Ovary (tissue), 3 donors: ENCODE measurements around the gene EDAR.

Source experiments
- EP300 ChIP-seq: sonication (generic); formaldehyde crosslinking; IDR thresholded peaks from one replicate; pipeline ENCODE4 v1.6.1; 2017; ENCODE audit warnings: antibody characterized with exemption
- TF ChIP-seq, protein P1 (sequence below), 3 donors: fragments of 450-650 bp in 2 of 3; fragments of 200-600 bp in 1 of 3; IDR thresholded peaks; one replicate each; pipeline versions ENCODE4 v1.5.1 to v1.8.0; 2016 to 2022; ENCODE audit warnings: antibody characterized with exemption in 3 of 3, mild to moderate bottlenecking in 1 of 3
- donor health status: DM: no; HTN: no; CAD: no.

DNA sequence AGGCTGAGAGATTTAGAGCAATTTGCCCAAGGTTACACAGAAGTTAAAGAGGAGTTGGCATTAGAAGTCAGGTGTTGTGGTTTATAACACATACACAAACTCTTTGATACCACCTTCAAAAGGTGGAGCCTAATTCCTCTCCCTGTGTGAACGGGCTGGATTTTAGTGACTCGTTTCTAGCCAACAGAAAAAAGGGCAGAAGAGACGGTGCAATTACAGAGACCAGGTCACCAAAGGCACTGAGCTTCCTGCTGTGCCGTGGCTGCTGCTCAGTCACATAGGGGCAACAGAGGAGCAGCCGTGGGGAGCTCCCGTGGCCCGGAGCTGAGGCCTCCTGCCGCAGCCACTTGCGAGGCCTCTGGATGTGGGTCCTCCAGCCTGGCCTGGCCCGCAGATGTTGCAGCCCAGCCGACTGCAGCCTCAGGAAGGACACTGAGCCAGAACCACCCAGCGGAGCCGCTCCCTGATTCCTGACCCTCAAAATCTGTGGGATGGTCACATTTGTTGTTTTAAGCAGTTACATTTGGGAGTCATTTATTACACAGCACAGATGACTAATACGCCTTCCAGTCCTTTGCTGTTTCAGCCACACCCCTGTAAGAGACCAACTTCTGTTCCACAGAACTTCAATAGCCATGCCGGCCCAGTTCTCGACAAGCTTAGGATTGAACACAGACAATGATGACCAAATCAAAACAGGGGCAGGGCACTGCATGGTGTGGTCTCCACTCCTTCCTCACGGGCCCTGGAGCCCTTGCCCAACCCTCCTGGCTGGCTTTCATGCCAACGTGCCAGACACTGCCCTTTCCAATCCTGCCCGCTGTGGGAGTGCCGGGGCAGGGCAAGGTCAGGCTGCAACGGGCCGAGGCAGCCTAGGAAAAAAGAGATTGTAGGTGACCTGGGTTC is 17.1 kb downstream of the EDAR start:
- TF ChIP-seq, protein P1, sequence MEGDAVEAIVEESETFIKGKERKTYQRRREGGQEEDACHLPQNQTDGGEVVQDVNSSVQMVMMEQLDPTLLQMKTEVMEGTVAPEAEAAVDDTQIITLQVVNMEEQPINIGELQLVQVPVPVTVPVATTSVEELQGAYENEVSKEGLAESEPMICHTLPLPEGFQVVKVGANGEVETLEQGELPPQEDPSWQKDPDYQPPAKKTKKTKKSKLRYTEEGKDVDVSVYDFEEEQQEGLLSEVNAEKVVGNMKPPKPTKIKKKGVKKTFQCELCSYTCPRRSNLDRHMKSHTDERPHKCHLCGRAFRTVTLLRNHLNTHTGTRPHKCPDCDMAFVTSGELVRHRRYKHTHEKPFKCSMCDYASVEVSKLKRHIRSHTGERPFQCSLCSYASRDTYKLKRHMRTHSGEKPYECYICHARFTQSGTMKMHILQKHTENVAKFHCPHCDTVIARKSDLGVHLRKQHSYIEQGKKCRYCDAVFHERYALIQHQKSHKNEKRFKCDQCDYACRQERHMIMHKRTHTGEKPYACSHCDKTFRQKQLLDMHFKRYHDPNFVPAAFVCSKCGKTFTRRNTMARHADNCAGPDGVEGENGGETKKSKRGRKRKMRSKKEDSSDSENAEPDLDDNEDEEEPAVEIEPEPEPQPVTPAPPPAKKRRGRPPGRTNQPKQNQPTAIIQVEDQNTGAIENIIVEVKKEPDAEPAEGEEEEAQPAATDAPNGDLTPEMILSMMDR (IDR thresholded peaks at IDR 0.05): no peak
- TF ChIP-seq EP300: no peak
